Naive B cell (primary cell): ENCODE results near the gene ANXA10. TPM values are rescaled to one million over a fixed set of nuclear protein-coding genes. Genes with fewer than 3 reads are reported as not detected.
"Not testable (repeated sequence)": the region's sequence is repeated elsewhere in the genome, so short reads cannot be mapped to it uniquely, and the experiment has no call there.

Experiments
- ATAC-seq, 2 donors: fragments of 150-1000 bp; cut with Tn5 transposase; 2 replicates each; pipeline ENCODE4 v1.10.0; 2021; ENCODE audit warnings: low read depth in 2 of 2, mild to moderate bottlenecking in 2 of 2, moderate library complexity in 2 of 2
- DNase-seq: peaks from one replicate; pipeline ENCODE4 v3.0.0; 2022
- H3K27ac Mint-ChIP-seq, 6 donors: one replicate each; pipeline ENCODE4 v1.8.0; 2020 to 2022; ENCODE audit warnings: mild to moderate bottlenecking in 6 of 6, mixed read lengths in 6 of 6, moderate library complexity in 5 of 6, inconsistent platforms in 2 of 6
- H3K27me3 Mint-ChIP-seq, 3 donors: one replicate each; pipeline ENCODE4 v1.8.0; 2021 to 2022; ENCODE audit warnings: mixed read lengths in 3 of 3, mild to moderate bottlenecking in 1 of 3
- H3K36me3 Mint-ChIP-seq, 2 donors: one replicate each; pipeline ENCODE4 v1.8.0; 2020 to 2022; ENCODE audit warnings: mixed read lengths in 2 of 2, inconsistent platforms in 1 of 2, mild to moderate bottlenecking in 1 of 2
- H3K4me1 Mint-ChIP-seq, 3 donors: one replicate each; pipeline ENCODE4 v1.8.0; 2020 to 2022; ENCODE audit warnings: mixed read lengths in 3 of 3, inconsistent platforms in 1 of 3, mild to moderate bottlenecking in 1 of 3, moderate library complexity in 1 of 3
- H3K4me3 Mint-ChIP-seq, 8 donors: one replicate each; pipeline ENCODE4 v1.8.0; 2020 to 2022; ENCODE audit warnings: mild to moderate bottlenecking in 8 of 8, mixed read lengths in 8 of 8, moderate library complexity in 8 of 8, inconsistent platforms in 2 of 8
- H3K9me3 Mint-ChIP-seq, 7 donors: one replicate each; pipeline ENCODE4 v1.8.0; 2020 to 2022; ENCODE audit warnings: mixed read lengths in 7 of 7, mild to moderate bottlenecking in 5 of 7, inconsistent platforms in 2 of 7, moderate library complexity in 1 of 7
- polyA plus RNA-seq, 6 donors: library from polyadenylated mRNA; unstranded; fragments of 300-500 nt; fragmentation: Illumina TruSeq; gene quantifications; one replicate each; pipeline ENCODE4 v1.2.3, GENCODE V29; 2021; ENCODE audit warnings: low read depth in 6 of 6

ANXA10 gene
- polyA plus RNA-seq, 6 donors from 2014 or later = not detected

DNA sequence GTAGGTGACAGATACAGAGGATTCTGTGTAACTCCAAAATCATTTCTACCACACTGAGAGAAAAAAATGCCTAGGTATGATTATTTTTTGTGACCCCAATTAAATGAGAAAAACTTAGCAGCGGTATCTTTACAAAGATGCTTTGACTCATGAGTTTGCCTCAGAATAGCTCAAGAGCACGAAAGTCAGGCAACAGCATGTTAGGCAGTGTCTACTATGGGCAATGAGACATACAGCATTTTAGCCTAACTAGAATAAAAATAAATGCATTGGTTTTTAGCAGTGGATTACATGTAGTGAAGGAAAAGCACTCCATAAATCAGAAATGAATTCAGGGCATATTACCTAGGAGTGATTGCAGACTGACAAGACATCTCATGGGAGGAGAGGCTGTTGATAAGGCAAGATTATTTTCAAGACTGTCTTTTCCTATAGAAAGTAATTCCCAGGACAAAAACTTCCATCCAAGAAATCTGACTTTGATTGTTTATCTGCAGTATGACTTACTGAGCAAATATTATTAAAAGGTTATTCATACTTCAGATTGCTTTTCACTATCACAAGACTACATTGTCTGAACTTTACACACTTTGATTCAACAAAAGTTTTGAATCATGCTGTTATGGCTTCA lies 3.6 kb downstream of the ANXA10 start:
- Mint-ChIP-seq H3K9me3 (peaks cover 0 to 17% (median 0%) of the 10 kb centered on the region in 7 donors), H3K4me1 (no peaks in the 10 kb centered on the region), H3K4me3 (no peak overlapping the region), H3K36me3 (no peaks in the 10 kb centered on the region), H3K27ac (no peak overlapping the region), H3K27me3 (no peaks in the 10 kb centered on the region)
- ATAC-seq (no peak), DNase-seq (no peak)

DNA sequence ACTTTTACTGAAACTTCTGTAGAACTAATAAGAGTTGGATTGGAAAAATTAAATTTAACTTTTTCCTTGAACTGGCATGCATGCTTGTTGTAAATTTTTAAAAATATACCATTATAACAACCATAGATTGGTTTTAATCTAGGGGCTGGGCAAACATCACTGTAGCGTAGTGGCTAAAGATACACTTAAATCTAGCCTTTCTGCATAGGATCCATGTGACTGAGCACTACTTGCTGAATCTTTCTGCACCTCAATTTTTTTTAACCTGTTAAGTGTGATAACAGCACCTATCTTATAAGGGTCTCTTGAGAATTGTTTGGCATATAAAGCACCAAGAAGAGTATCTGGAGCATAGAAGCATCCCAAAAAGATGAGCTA lies 4.1 kb downstream of the ANXA10 start:
- DNase-seq (no peak), ATAC-seq (no peak)
- Mint-ChIP-seq H3K27ac (no peak overlapping the region), H3K36me3 (no peaks in the 10 kb centered on the region), H3K9me3 (peaks cover 0 to 17% (median 2%) of the 10 kb centered on the region in 7 donors), H3K4me1 (no peaks in the 10 kb centered on the region), H3K4me3 (no peak overlapping the region), H3K27me3 (no peaks in the 10 kb centered on the region)

DNA sequence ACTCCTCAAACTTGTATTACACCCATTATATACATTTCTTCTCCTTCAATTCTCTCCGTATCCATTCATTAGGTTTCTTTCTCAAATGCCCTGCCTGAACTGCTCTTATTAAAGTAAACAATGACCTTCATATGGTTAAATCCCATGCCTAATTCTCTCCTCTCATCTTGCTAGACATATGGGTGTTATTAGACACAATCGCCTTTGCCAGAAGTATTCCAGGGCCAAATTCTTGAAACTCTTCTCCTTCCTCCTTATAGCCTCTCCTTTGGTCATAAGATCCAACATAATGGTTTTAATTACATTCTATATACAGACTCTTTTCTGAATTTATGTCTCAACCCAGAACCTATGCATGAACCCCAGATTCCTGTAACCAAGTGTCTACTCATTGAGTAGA lies 4.8 kb downstream of the ANXA10 start:
- ATAC-seq (no peak), DNase-seq (no peak)
- H3K27me3 Mint-ChIP-seq = no peaks in the 10 kb centered on the region
- no peak overlapping the region for H3K27ac Mint-ChIP-seq
- H3K4me1 Mint-ChIP-seq = no peaks in the 10 kb centered on the region
- peaks cover 0 to 17% (median 2%) of the 10 kb centered on the region in 7 donors for H3K9me3 Mint-ChIP-seq
- no peaks in the 10 kb centered on the region for H3K36me3 Mint-ChIP-seq
- no peak overlapping the region for H3K4me3 Mint-ChIP-seq

DNA sequence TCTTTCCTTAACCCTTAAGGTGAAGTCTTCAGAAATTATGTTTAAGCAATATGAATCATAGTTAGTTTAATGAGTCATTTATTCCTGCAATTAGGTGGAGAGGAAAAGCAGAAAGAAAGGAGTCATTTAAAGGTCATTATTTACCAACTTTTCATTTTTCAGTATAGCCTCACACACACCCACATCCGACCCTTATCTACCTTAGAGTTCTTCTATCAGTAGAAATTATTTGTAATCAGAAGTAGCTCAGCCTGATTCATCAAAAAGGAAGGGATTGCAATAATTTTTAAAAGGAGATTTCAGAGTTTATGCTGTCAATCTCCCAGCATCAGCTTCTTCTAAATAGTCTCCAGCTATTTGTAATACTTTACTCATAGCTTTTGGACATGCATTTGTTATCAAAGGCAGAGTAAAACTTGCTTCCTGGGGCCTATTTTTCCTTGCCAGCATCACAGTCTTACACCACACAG lies 5.9 kb downstream of the ANXA10 start:
- DNase-seq (no peak), ATAC-seq (no peak)
- Mint-ChIP-seq H3K27me3 (no peaks in the 10 kb centered on the region), H3K27ac (no peak overlapping the region), H3K4me1 (no peaks in the 10 kb centered on the region), H3K36me3 (no peaks in the 10 kb centered on the region), H3K9me3 (peaks cover 0 to 17% (median 2%) of the 10 kb centered on the region in 7 donors), H3K4me3 (no peak overlapping the region)

DNA sequence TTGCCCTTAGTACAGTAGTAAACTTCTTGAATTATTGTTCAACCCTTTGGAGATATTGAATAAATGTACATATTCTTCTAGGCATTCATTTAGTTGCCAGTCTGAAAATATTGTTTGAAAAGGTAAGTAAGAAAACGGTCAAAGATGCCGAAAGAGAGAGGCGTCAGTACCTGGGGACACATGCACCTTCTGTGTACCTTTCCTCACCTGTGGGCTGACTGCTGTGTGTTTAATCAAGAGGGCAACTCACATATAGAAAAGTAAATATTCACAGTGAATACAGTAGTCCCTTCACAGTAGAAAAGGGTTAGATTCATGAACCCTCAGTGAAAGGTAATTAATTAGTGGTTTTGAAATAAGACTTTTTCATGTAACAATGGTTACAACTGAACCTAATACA lies 6.9 kb downstream of the ANXA10 start:
- Mint-ChIP-seq H3K4me1 (no peaks in the 10 kb centered on the region), H3K27ac (no peak overlapping the region), H3K4me3 (no peak overlapping the region), H3K27me3 (no peaks in the 10 kb centered on the region), H3K36me3 (no peaks in the 10 kb centered on the region), H3K9me3 (peaks cover 0 to 17% (median 2%) of the 10 kb centered on the region in 7 donors)
- ATAC-seq = no peak
- DNase-seq = no peak

DNA sequence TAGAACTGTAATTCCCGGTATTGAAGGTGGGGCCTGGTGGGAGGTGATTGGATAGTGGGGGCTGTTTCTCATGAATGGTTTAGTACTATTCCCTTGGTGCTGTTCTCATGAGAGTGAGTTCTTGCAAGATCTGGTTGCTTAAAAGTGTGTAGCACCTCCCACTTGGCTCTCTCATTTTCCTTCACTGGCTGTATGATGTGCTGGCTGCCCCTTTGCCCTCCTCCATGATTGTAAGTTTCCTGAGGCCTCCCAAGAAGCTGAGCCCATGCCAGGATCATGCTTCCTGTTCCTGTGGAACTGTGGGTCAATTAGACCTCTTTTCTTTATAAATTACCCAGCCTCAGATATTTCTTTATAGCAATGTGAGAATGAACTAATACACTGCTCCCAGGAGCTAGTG lies 8.7 kb downstream of the ANXA10 start:
- Mint-ChIP-seq H3K27me3 (no peaks in the 10 kb centered on the region), H3K4me3 (no peak overlapping the region), H3K36me3 (no peaks in the 10 kb centered on the region), H3K4me1 (no peaks in the 10 kb centered on the region), H3K27ac (no peak overlapping the region), H3K9me3 (peaks cover 0 to 17% (median 2%) of the 10 kb centered on the region in 7 donors)
- ATAC-seq = no peak
- no peak for DNase-seq

DNA sequence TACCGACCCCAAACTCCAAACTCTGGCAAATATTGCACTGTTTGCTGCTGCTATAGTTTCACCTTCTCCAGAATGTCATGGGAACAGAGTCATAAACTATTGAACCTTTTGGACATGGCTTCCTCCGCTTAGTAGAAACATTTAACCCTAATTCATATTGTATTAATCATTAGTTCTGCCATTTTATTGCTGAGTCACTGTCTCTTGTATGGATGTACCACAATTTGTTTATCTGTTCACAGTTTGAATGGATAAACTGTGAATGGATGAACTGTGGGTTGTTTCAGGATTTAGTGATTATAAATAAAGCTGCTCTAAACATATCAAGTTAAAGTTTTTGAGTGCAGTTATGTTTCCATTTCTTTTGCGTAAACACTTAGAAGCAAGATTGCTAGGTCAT lies 10.1 kb downstream of the ANXA10 start:
- H3K9me3 Mint-ChIP-seq = peaks cover 0 to 17% (median 2%) of the 10 kb centered on the region in 7 donors
- H3K27ac Mint-ChIP-seq = no peak overlapping the region
- H3K27me3 Mint-ChIP-seq = no peaks in the 10 kb centered on the region
- DNase-seq (no peak), ATAC-seq (no peak)
- H3K4me1 Mint-ChIP-seq = no peaks in the 10 kb centered on the region
- no peak overlapping the region for H3K4me3 Mint-ChIP-seq
- no peaks in the 10 kb centered on the region for H3K36me3 Mint-ChIP-seq

DNA sequence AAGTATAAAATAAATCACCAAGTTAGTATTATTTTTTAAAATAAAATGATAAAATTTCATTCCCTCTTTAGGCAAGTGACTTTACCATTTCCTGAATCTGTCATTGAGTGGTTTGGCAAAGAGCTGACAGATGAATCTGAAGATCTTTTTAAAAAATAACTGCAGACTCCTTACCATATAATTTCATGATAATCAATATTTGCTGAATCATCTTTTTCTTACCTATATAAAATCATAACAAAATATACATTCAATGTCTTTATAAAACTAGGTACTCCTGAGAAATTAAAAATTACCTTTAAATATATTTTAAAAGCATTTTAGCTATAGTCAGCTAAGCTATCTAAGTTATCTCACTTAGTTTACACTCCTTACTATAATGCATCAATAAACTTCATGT lies 17.2 kb downstream of the ANXA10 start:
- no peak overlapping the region for H3K27ac Mint-ChIP-seq
- ATAC-seq = no peak

DNA sequence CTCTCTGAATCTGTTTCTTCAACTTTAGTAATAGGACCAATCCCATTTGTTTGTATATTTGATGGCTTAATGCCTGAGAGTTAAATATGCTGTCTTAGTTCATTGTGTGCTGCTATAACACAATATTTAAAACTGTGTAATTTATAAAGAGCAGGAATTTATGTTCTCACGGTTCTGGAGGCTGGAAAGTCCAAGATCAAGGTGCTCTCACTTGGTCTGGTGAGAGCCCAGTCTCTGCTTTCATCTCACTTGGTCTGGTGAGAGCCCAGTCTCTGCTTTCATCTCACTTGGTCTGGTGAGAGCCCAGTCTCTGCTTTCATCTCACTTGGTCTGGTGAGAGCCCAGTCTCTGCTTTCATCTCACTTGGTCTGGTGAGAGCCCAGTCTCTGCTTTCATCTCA lies 20.7 kb downstream of the ANXA10 start:
- H3K36me3 Mint-ChIP-seq, H3K27me3 Mint-ChIP-seq, H3K27ac Mint-ChIP-seq, ATAC-seq, H3K4me1 Mint-ChIP-seq, DNase-seq, H3K4me3 Mint-ChIP-seq, H3K9me3 Mint-ChIP-seq: not testable (repeated sequence)

More for the DNA sequence above, 17.2 kb downstream of the ANXA10 start:
- Mint-ChIP-seq H3K4me1 (no peaks in the 10 kb centered on the region), H3K36me3 (no peaks in the 10 kb centered on the region), H3K9me3 (peaks cover 0 to 5% (median 0%) of the 10 kb centered on the region in 7 donors), H3K27me3 (no peaks in the 10 kb centered on the region), H3K4me3 (no peak overlapping the region)
- DNase-seq = no peak

DNA sequence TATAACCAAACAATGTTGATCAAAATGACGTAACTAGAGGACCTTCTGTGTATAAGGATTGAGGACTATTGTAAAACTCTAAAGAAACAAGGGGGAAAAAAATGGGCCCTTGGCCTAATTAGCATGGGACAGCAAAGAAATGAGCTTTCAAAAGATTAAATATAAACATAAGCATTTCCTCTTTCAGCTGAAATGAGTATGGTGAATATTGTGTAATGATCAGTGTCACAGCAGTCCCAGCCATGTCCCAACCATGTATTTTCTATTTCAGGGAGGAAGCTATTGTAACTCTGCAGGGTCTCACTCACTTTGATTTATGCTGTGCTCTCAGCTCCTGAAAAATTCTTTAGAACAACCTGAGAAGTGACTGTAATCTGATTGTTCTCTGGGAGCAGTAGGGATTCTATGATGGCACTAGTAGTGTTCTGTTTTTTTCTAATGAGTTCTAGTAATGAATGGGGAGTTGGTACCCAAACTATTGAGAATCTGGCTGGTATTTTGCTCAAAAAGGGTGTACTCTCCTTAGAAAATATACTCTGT lies 25.8 kb downstream of the ANXA10 start:
- peaks cover 0 to 5% (median 2%) of the 10 kb centered on the region in 7 donors for H3K9me3 Mint-ChIP-seq
- H3K27ac Mint-ChIP-seq = peak overlapping the region in 1 of 6 donors; percentile 21
- DNase-seq (no peak), ATAC-seq (no peak)
- no peak overlapping the region for H3K4me3 Mint-ChIP-seq
- no peaks in the 10 kb centered on the region for H3K27me3 Mint-ChIP-seq
- H3K4me1 Mint-ChIP-seq = no peaks in the 10 kb centered on the region
- no peaks in the 10 kb centered on the region for H3K36me3 Mint-ChIP-seq

DNA sequence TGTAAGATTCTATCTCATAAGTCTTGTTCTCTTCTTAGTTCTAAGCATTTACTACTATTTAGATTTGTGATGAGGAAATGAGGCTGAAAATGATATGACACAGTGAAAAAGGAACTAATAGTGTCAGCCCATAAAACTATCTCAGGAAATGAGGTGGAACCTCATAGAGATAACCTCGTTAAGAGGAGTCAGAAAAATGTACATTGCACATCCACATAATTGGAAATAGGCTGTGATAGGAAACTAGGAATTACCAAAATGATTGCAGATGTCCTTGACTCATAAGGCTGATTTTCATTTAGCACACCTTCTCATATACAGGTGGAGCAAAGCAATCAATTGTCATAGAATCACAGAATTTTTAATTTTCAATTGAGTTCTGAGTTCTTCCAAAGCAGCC lies 26.8 kb downstream of the ANXA10 start:
- no peak overlapping the region for H3K4me3 Mint-ChIP-seq
- H3K27me3 Mint-ChIP-seq = no peaks in the 10 kb centered on the region
- no peak overlapping the region for H3K27ac Mint-ChIP-seq
- no peaks in the 10 kb centered on the region for H3K36me3 Mint-ChIP-seq
- ATAC-seq = no peak
- no peaks in the 10 kb centered on the region for H3K4me1 Mint-ChIP-seq
- no peak for DNase-seq
- H3K9me3 Mint-ChIP-seq = peaks cover 0 to 7% (median 2%) of the 10 kb centered on the region in 7 donors

DNA sequence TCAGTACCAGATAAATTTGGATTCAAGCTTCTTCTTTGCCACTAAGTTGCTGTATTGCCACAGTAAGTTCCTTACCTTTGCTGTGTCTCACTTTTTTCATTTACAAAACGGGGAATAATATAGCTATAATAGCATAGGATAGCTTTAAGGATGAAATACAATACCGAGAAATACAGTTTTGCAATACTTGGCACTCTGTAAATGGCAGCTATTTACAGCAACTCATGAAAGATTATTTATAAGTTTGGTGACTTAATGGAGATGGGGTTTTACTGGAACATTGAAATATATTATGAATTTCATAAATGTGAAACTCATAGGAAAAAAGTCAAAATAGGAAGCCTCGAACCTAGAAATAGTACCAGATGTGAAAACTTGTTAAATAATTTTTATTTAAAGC lies 27.6 kb downstream of the ANXA10 start:
- Mint-ChIP-seq H3K27me3 (no peaks in the 10 kb centered on the region), H3K36me3 (no peaks in the 10 kb centered on the region), H3K9me3 (peaks cover 0 to 9% (median 3%) of the 10 kb centered on the region in 7 donors), H3K27ac (no peak overlapping the region), H3K4me3 (no peak overlapping the region), H3K4me1 (no peaks in the 10 kb centered on the region)
- ATAC-seq (no peak), DNase-seq (no peak)

DNA sequence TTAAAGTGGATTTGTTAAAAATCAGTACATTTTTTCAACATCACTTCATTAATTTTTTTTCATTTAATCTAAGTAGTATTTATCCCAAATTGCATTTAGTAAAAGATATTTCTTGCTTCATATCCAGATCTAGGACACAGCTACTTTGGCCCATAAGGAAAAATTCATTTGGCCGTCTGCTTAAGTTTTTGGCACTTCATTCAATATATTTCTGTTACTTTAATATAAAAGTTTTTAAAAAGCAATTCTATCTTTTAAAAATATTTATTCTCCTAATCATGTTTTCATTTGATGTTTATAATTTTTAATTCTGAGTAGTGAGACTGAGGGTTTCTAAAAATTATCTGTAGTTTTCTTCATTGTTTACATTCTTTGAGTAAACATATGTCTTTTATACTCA lies 28.5 kb downstream of the ANXA10 start:
- Mint-ChIP-seq H3K9me3 (peaks cover 0 to 9% (median 2%) of the 10 kb centered on the region in 7 donors), H3K36me3 (no peaks in the 10 kb centered on the region), H3K27me3 (no peaks in the 10 kb centered on the region), H3K27ac (no peak overlapping the region), H3K4me1 (no peaks in the 10 kb centered on the region), H3K4me3 (no peak overlapping the region)
- DNase-seq = no peak
- no peak for ATAC-seq

DNA sequence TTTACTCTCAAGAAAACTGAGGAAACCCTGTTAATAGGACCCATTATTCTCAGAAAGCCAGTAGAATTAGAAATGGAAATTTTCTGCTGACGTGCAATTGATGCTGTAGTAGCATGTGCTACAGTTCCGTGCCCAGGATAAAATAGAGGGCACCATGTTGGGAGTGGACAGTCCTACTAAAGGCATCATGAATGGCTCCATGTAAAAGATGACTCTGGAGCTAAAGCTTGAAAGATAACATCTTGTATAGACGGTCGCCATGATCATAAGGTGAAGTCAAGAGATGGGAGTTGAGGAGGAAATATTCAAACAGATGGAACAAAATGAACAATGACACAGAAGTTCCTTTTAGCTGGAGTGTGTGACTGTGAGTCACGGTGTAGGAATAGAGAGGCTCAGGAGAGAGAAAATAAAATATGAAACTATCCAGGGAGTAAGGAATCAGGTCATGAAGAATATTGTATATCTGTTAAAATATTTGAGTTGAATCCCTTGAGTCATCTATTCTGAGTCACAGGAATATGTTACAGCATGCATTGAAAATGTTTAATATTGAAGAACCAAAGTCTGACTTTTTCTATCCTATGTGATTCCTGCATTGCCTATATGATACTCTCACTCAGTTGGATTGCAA lies 31.8 kb downstream of the ANXA10 start:
- no peak overlapping the region for H3K27ac Mint-ChIP-seq

More for the DNA sequence above, 31.8 kb downstream of the ANXA10 start:
- DNase-seq (no peak), ATAC-seq (no peak)
- H3K4me3 Mint-ChIP-seq = no peak overlapping the region
- H3K36me3 Mint-ChIP-seq = no peaks in the 10 kb centered on the region
- H3K9me3 Mint-ChIP-seq = peaks cover 0 to 9% (median 2%) of the 10 kb centered on the region in 7 donors
- no peaks in the 10 kb centered on the region for H3K4me1 Mint-ChIP-seq
- no peaks in the 10 kb centered on the region for H3K27me3 Mint-ChIP-seq
